AG09309 (cell line): ENCODE data around the gene SET.

ENCODE experiments used
- DNase-seq: peaks from one replicate; pipeline ENCODE4 v3.0.0-alpha.2; 2010; ENCODE audit warnings: low read depth
- H3K4me3 ChIP-seq: 2 replicates; pipeline ENCODE4 v1.5.1; 2011; ENCODE audit warnings: mild to moderate bottlenecking, low read depth, low read length, moderate library complexity; ENCODE audit not compliant: control insufficient read depth
- TF ChIP-seq, protein P1 (sequence below): IDR thresholded peaks from 2 replicates; pipeline ENCODE4 v1.5.1; 2011; ENCODE audit warnings: mild to moderate bottlenecking, low read depth, low read length, inconsistent platforms; ENCODE audit not compliant: insufficient read depth, control insufficient read depth; ENCODE audit errors: missing control alignments

Gene SET

DNA sequence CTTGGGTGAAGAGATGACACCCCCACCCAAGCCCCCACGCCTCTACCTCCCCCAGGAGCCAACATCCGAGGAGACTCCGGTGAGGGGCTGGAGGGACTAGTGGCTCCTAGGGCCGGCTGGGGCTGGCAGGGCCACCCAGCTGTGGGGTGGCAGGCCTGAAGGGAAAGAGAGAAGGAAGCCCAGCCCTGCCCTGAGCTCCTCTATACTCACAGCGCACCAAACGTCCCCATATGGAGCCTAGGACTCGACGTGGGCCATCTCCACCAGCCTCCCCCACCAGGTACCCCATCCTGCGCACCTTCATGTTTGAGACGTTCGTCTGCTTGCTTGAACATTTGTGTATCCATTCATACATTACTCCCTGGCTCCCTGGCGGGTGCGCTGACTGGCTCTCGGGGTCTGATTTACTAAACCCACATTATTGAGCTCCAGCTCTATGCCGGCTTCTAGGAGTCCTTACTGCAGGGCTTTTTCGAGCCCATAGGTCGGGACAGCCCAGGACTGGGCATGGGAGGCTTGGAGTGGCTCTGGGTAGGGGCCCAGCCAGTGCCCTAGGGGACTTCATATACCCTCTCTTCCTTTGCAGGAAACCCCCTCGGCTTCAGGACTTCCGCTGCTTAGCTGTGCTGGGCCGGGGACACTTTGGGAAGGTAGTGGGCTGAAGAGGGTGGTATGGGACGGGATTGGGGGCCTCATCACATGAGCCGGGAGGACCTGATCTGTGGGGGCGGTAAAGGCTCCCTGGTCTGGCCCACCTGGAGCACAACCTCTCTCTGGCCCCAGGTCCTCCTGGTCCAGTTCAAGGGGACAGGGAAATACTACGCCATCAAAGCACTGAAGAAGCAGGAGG, 25.8 kb downstream of the SET start:
- TF ChIP-seq, protein P1, sequence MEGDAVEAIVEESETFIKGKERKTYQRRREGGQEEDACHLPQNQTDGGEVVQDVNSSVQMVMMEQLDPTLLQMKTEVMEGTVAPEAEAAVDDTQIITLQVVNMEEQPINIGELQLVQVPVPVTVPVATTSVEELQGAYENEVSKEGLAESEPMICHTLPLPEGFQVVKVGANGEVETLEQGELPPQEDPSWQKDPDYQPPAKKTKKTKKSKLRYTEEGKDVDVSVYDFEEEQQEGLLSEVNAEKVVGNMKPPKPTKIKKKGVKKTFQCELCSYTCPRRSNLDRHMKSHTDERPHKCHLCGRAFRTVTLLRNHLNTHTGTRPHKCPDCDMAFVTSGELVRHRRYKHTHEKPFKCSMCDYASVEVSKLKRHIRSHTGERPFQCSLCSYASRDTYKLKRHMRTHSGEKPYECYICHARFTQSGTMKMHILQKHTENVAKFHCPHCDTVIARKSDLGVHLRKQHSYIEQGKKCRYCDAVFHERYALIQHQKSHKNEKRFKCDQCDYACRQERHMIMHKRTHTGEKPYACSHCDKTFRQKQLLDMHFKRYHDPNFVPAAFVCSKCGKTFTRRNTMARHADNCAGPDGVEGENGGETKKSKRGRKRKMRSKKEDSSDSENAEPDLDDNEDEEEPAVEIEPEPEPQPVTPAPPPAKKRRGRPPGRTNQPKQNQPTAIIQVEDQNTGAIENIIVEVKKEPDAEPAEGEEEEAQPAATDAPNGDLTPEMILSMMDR: no peak
- DNase-seq: no peak
- H3K4me3 ChIP-seq: no peak overlapping the region

DNA sequence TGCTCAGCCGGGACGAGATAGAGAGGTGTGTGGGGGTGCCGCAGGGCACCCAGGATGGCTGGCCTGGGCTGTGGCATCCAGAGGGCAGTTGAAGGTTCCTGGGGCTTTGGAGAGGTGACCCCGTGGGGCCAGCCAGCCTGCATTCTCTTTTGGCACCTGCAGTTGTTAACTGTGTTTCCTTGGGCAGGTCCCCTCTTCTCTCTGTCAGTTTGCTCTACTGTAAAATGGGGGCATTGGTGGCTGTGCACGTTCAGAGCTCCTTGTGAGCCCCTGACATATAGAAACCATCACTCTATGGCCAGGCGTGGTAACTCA, 26.4 kb downstream of the SET start:
- no peak overlapping the region for H3K4me3 ChIP-seq
- no peak for DNase-seq
- TF ChIP-seq, protein P1: no peak

DNA sequence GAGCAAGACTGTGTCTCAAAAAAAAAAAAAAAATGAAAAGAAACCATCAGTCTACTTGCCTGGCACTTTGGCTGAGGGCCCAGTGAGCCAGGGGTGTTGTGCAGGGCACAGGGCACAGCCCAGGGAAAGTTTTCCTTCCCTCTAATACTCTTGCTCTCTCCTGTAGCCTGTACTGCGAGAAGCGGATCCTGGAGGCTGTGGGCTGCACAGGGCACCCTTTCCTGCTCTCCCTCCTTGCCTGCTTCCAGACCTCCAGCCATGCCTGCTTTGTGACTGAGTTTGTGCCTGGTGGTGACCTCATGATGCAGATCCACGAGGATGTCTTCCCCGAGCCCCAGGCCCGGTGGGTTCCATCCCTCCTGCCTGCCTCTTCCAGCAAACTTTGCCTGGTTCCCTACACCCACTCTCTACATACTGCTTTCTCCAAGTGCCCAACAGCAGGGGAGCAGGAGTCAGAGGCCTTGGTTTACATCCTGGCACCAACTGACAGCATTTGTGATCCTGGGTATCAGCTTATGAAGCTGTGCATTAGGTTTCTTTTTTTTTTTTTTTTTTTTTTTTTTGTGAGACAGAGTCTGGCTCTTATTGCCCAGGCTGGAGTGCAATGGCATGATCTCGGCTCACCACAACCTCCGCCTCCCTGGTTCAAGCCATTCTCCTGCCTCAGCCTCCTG, 27.7 kb downstream of the SET start:
- TF ChIP-seq, protein P1: no peak
- H3K4me3 ChIP-seq: no peak overlapping the region
- DNase-seq: no peak

DNA sequence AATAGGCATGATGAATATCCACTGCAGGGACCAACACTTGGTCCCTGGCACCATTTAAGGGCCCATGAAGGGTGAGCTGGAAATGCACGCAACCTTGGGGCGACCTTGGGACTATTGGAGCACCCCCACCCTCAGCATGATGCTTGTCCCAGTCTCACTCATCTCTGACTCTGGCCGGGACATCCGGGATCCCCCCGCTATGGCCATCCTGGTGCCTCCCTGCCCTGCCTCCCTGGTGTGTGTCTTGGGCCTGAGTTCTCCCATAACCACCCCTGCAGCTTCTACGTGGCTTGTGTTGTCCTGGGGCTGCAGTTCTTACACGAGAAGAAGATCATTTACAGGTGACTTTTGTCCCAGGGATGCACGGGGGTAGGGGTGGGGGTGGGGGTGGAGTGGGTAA, 29.0 kb downstream of the SET start:
- TF ChIP-seq, protein P1: no peak
- no peak overlapping the region for H3K4me3 ChIP-seq
- no peak for DNase-seq

DNA sequence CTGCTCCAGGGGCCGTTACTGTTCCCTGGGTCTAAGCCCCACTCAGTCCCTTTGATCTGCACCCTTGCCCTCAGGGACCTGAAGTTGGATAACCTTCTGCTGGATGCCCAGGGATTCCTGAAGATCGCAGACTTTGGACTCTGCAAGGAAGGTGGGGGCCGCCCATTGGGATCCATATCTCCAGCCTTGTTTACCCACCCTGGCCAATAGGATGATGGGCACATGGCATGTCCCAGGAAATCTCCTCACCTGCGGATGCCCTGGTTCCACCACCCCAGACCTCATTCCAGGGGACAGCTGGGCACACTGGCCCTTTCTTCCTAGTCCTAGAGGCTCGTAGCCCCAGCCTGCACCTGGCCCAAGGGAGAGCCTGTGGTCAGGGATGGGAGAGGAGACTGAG, 29.5 kb downstream of the SET start:
- DNase-seq: no peak
- no peak overlapping the region for H3K4me3 ChIP-seq
- TF ChIP-seq, protein P1: no peak

DNA sequence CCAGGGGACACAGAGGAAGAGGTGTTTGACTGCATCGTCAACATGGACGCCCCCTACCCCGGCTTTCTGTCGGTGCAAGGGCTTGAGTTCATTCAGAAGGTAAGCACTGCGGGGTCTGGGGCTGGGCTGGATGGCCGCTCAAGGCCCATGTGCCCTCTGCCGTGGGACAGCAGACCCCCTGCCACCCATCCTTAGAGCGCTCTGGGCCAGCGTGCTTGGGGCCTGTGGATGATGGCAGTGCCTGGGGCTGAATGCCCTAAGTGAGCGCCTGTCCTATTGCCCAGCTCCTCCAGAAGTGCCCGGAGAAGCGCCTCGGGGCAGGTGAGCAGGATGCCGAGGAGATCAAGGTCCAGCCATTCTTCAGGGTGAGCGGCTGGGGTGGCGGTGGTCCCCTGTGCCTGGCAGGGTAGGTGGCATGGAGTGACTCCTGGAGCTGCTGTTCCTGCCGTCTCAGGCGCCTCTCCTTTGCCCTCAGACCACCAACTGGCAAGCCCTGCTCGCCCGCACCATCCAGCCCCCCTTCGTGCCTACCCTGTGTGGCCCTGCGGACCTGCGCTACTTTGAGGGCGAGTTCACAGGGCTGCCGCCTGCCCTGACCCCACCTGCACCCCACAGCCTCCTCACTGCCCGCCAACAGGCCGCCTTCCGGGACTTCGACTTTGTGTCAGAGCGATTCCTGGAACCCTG, 31.0 kb downstream of the SET start:
- TF ChIP-seq, protein P1: no peak
- no peak for DNase-seq
- no peak overlapping the region for H3K4me3 ChIP-seq
